Measurements from ENCODE around the gene CNNM1.

DNA sequence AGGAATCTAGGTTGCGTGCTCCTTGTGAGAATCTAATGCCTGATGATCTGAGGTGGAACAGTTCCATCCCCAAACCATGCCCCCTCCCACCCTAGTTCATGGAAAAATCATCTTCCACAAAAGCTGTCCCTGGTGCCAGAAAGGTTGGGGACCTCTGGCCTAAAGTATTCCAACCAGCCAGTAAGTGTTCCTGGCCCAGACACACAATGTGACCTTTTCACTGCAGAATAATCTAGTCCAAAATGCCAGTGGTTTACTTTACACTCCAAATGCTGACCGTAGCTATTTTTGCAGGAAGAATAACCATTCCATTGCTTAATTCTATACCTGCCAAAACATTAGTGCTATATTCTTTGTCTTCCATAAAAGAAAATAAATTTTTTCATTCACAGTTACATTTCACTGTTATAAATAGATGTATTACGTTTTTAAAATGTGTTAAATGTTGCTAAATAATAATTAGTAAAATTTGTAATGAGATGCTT is 10.4 kb downstream of the CNNM1 start:
- TF ChIP-seq BHLHE40 (IDR thresholded peaks at IDR 0.05; ENCODE audit: borderline replicate concordance) (no peak), SP1 (IDR thresholded peaks at IDR 0.05) (no peak)
- TF ChIP-seq, protein P1, sequence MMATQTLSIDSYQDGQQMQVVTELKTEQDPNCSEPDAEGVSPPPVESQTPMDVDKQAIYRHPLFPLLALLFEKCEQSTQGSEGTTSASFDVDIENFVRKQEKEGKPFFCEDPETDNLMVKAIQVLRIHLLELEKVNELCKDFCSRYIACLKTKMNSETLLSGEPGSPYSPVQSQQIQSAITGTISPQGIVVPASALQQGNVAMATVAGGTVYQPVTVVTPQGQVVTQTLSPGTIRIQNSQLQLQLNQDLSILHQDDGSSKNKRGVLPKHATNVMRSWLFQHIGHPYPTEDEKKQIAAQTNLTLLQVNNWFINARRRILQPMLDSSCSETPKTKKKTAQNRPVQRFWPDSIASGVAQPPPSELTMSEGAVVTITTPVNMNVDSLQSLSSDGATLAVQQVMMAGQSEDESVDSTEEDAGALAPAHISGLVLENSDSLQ (IDR thresholded peaks at IDR 0.05): no peak

Data from HEK293T (cell line).